ENCODE data around the gene KRTAP9-9. TPM values are rescaled to one million over a fixed set of nuclear protein-coding genes. Genes with fewer than 3 reads are reported as not detected.
"Not testable (repeated sequence)": the region's sequence is repeated elsewhere in the genome, so short reads cannot be mapped to it uniquely, and the experiment has no call there.

KRTAP9-9 gene
- total RNA-seq, result not detected

GRCh38 chr17:41255381-41256290, at the start of gene KRTAP9-9:
Gene KRTAP9-9 (plus strand): TSS chr17:41255384.
- not testable (repeated sequence) for DNase-seq, H3K36me3 Mint-ChIP-seq, H3K27me3 Mint-ChIP-seq, H3K4me1 Mint-ChIP-seq, H3K9me3 Mint-ChIP-seq, H3K4me3 Mint-ChIP-seq, H3K27ac Mint-ChIP-seq

DNA sequence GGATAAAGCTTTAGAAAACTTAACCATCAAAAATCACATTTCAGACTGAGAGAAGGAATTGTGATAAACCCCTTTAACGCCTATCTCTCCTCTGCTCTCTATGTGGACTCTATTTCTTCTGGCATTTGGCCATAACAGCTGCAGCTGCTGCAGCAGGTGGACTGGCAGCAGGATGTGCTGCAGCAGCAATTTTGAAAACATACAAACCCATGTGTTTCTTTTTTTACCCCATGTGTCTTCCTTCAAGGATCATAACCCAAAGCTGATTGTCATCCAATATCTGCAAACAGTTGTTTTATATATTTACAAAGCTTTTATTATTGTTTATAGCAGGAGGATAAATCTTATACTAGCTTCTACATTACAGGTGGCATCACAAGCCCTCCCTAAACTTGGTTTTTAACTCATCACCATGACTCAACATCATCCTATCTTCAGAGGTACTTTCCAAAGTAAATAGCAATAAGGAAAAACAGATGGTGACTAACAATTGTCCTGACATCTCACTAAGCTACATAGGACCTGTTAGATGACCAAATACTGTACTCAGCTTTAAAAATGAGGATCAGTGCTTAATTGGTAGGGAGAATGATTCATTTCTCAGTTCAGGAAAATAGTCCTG, 43.2 kb upstream of the KRTAP9-9 start:
- H3K27me3 Mint-ChIP-seq, result no peaks in the 10 kb centered on the region
- H3K36me3 Mint-ChIP-seq, result no peaks in the 10 kb centered on the region
- DNase-seq, result no peak
- H3K4me3 Mint-ChIP-seq, result no peak overlapping the region
- H3K9me3 Mint-ChIP-seq, result peaks cover 3% of the 10 kb centered on the region
- peaks cover 5% of the 10 kb centered on the region for H3K4me1 Mint-ChIP-seq
- H3K27ac Mint-ChIP-seq, result no peak overlapping the region

DNA sequence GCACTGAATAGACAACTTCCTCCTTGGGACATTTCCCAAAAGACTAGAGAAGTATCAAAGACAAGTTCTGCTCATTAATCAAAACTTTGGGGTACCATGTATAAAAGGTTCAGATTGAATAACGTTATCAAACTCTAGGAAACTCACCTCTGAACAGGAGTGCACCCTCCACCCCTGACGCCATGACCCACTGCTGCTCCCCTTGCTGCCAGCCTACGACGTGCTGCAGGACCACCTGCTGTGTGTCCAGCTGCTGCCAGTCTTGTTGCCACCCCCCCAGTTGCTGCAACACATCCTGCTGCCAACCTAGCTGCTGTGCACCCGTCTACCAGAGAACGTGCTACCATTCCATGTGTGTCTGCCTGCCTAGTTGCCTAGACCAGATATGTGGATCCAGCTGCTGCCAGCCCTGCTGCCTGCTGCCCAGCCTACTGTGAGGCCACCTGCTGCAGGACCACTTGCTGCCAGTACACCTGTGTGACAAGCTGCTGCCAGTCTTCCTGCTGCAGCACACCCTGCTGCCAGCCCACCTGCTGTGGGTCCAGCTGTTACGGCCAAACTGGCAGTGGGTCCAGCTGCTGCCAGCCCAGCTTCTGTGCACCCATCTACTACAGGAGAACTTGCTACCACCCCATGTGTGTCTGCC, 42.5 kb upstream of the KRTAP9-9 start:
- peaks cover 3% of the 10 kb centered on the region for H3K9me3 Mint-ChIP-seq
- no peaks in the 10 kb centered on the region for H3K27me3 Mint-ChIP-seq
- H3K36me3 Mint-ChIP-seq, result no peaks in the 10 kb centered on the region
- peaks cover 5% of the 10 kb centered on the region for H3K4me1 Mint-ChIP-seq
- no peak overlapping the region for H3K27ac Mint-ChIP-seq
- DNase-seq, result no peak
- no peak overlapping the region for H3K4me3 Mint-ChIP-seq

- peaks cover 1% of the 10 kb centered on the region for H3K9me3 Mint-ChIP-seq
- H3K27me3 Mint-ChIP-seq, result no peaks in the 10 kb centered on the region
- H3K4me3 Mint-ChIP-seq, result no peak overlapping the region
- no peaks in the 10 kb centered on the region for H3K36me3 Mint-ChIP-seq
- DNase-seq, result no peak
- H3K4me1 Mint-ChIP-seq, result peaks cover 5% of the 10 kb centered on the region
- no peak overlapping the region for H3K27ac Mint-ChIP-seq
These were observed 39.5 kb upstream of the KRTAP9-9 start for GRCh38 chr17:41215681-41216080.

DNA sequence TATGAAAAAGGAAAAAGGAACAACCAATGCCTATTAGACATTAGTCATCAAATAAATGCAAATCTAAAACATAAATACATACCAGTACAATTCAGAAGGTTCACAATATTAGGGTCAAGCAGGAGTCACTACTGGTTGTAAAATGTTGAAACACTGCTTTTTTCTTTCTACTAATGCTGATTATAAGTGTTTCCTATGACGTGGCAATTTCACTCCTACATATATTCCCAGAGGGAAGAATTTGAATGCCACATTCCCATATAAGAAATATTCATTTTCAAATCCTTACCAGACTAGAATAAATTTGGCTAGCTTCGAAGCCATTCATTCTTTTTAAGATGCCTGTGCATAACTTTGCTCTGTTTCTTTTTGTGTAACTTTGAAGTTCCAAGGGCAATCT, 31.4 kb upstream of the KRTAP9-9 start:
- no peaks in the 10 kb centered on the region for H3K4me1 Mint-ChIP-seq
- no peaks in the 10 kb centered on the region for H3K27me3 Mint-ChIP-seq

DNA sequence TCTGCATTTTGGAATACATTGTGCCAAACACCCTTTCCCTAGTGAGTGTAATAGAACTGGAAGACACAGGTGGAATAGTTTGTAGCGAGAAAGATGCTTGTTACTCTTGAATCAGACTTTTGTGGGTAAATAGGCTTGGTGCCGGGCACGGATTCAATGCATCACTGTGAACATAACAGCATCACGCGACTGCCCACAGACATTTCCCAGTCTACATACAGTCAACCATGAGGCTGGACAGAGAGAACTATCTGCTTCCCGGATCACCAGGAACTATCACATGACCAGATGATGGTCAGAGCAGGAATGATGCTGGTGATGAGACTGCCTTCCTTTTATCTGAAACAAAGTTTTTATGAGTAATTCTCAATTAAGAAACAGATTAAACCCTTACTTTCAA, 29.1 kb upstream of the KRTAP9-9 start:
- H3K27ac Mint-ChIP-seq, result no peak overlapping the region
- DNase-seq, result no peak
- H3K9me3 Mint-ChIP-seq, result no peaks in the 10 kb centered on the region
- no peaks in the 10 kb centered on the region for H3K36me3 Mint-ChIP-seq
- H3K4me3 Mint-ChIP-seq, result no peak overlapping the region
- no peaks in the 10 kb centered on the region for H3K4me1 Mint-ChIP-seq
- no peaks in the 10 kb centered on the region for H3K27me3 Mint-ChIP-seq

More for the DNA sequence above, 31.4 kb upstream of the KRTAP9-9 start:
- Mint-ChIP-seq H3K9me3 (peaks cover 1% of the 10 kb centered on the region), H3K4me3 (no peak overlapping the region), H3K36me3 (no peaks in the 10 kb centered on the region), H3K27ac (no peak overlapping the region)
- no peak for DNase-seq

DNA sequence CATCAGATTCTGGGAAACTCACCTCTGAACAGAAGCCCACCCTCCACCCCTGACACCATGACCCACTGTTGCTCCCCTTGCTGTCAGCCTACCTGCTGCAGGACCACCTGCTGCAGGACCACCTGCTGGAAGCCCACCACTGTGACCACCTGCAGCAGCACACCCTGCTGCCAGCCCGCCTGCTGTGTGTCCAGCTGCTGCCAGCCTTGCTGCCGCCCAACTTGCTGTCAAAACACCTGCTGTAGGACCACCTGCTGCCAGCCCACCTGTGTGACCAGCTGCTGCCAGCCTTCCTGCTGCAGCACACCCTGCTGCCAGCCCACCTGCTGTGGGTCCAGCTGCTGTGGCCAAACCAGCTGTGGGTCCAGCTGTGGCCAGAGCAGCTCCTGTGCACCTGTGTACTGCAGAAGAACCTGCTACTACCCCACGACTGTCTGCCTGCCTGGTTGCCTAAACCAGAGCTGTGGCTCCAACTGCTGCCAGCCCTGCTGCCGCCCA, 28.5 kb upstream of the KRTAP9-9 start, which contains the start of gene KRTAP9-2:
Gene KRTAP9-2, plus strand, starts transcription at position 51 of the 498 bp plus-strand sequence. Its CDS starts 7 bp downstream, at position 58.
- not testable (repeated sequence) for H3K4me1 Mint-ChIP-seq, H3K36me3 Mint-ChIP-seq, H3K9me3 Mint-ChIP-seq, DNase-seq, H3K27me3 Mint-ChIP-seq, H3K27ac Mint-ChIP-seq, H3K4me3 Mint-ChIP-seq

DNA sequence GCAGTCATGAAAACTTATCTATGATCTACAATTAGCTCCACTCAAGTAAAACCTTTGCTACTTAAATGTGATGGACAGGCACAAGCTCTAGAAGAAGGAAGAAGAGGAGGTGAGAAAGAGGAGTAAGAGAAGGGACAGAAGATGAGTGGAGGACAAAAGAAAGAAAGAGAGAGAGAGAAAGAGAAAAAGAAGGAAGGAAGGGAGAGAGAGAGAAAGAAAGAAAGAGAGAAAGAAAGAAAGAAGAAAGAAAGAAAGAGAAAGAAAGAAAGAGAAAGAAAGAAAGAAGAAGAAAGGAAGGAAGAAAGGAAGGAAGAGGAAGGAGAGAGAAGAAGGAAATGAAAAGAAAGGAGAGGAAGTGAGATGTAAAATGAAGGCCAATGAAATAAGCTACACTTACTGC, 25.1 kb upstream of the KRTAP9-9 start:
- Mint-ChIP-seq H3K27me3 (no peaks in the 10 kb centered on the region), H3K4me3 (no peak overlapping the region), H3K4me1 (peaks cover 4% of the 10 kb centered on the region), H3K36me3 (no peaks in the 10 kb centered on the region), H3K27ac (no peak overlapping the region), H3K9me3 (no peaks in the 10 kb centered on the region)
- DNase-seq, result no peak

DNA sequence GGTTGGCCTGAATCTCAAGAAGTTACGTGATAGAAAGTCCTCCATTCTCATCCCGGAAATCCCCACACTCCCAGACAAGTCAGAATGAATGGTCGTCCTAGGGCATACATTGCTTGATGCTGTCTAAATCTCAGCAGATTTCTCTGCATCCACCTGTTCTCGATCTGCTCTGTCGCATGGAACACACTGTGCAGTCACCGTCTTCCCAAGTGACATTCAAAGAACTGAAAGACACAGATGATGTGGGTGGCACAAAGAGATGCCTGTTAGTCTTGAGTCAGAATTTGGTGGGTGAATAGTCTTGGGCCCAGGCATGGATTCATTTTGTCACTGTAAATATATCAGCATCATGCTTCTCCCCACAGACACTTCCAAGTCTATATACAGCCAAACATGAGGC, 23.5 kb upstream of the KRTAP9-9 start:
- Mint-ChIP-seq H3K27ac (no peak overlapping the region), H3K9me3 (no peaks in the 10 kb centered on the region), H3K36me3 (no peaks in the 10 kb centered on the region), H3K4me1 (peaks cover 4% of the 10 kb centered on the region), H3K4me3 (no peak overlapping the region), H3K27me3 (no peaks in the 10 kb centered on the region)
- no peak for DNase-seq

DNA sequence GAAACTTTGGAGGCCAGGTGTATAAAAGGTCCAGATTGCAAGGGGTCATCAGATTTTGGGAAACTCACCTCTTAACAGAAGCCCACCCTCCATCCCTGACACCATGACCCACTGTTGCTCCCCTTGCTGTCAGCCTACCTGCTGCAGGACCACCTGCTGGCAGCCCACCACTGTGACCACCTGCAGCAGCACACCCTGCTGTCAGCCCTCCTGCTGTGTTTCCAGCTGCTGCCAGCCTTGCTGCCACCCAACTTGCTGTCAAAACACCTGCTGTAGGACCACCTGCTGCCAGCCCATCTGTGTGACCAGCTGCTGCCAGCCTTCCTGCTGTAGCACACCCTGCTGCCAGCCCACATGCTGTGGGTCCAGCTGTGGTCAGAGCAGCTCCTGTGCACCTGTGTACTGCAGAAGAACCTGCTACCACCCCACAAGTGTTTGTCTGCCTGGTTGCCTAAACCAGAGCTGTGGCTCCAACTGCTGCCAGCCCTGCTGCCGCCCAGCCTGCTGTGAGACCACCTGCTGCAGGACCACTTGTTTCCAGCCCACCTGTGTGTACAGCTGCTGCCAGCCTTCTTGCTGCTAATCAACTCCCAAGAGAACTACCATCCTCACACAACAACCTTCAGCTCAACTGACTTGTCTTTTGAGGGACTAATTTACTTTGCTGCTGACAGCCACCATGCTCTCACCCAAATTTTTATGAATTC, 22.6 kb upstream of the KRTAP9-9 start, which contains the start of gene KRTAP9-3:
Gene KRTAP9-3, plus strand, starts transcription at position 51 of the 707 bp plus-strand sequence. Its CDS starts 53 bp downstream, at position 104.
- not testable (repeated sequence) for H3K27me3 Mint-ChIP-seq, H3K36me3 Mint-ChIP-seq, H3K27ac Mint-ChIP-seq, H3K4me1 Mint-ChIP-seq, H3K9me3 Mint-ChIP-seq, DNase-seq, H3K4me3 Mint-ChIP-seq

DNA sequence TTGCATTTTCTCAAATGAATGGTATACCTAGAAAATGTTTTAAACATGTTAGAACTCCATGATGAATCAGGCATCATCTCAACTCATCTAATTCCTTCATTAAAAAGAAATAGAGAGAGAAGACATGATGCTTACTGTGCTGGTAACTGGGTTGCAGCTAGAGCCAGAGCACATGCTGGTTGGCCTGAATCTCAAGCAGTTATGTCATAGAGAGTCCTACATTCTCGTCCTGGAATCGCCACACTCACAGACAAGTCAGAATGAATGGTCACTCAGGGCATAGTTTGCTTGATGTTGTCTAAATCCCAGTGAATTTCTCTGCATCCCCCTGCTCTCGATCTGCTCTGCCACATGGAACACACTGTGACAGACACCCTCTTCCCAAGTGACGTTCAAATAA, 18.1 kb upstream of the KRTAP9-9 start:
- not testable (repeated sequence) for DNase-seq, H3K4me3 Mint-ChIP-seq, H3K27ac Mint-ChIP-seq, H3K36me3 Mint-ChIP-seq, H3K4me1 Mint-ChIP-seq, H3K9me3 Mint-ChIP-seq, H3K27me3 Mint-ChIP-seq

DNA sequence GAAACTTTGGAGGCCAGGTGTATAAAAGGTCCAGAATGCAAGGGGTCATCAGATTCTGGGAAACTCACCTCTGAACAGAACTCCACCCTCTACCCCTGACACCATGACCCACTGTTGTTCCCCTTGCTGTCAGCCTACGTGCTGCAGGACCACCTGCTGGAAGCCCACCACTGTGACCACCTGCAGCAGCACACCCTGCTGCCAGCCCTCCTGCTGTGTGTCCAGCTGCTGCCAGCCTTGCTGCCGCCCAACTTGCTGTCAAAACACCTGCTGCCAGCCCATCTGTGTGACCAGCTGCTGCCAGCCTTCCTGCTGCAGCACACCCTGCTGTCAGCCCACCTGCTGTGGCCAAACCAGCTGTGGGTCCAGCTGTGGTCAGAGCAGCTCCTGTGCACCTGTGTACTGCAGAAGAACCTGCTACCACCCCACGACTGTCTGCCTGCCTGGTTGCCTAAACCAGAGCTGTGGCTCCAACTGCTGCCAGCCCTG, 17.2 kb upstream of the KRTAP9-9 start, which contains the start of gene KRTAP9-8:
Gene KRTAP9-8, plus strand, starts transcription at position 51 of the 489 bp plus-strand sequence. Its CDS starts 53 bp downstream, at position 104.
- H3K36me3 Mint-ChIP-seq, H3K9me3 Mint-ChIP-seq, H3K27me3 Mint-ChIP-seq, DNase-seq, H3K4me3 Mint-ChIP-seq, H3K4me1 Mint-ChIP-seq, H3K27ac Mint-ChIP-seq: not testable (repeated sequence)

- H3K27me3 Mint-ChIP-seq, H3K27ac Mint-ChIP-seq, DNase-seq, H3K4me3 Mint-ChIP-seq, H3K9me3 Mint-ChIP-seq, H3K4me1 Mint-ChIP-seq, H3K36me3 Mint-ChIP-seq: not testable (repeated sequence)
These were observed 8.0 kb upstream of the KRTAP9-9 start for GRCh38 chr17:41246995-41247787.

Data from activated naive CD8-positive, alpha-beta T cell treated with anti-CD3 and anti-CD28 coated beads for 36 hours (primary cell).